RWPE2 (cell line): ENCODE results near the gene PAPLN.

ENCODE experiments used
- ATAC-seq: fragments of 200-7000 bp; cut with Tn5 transposase; 3 replicates; pipeline ENCODE4 v1.9.1; 2021; ENCODE audit warnings: low read depth
- DNase-seq: peaks from one replicate; pipeline ENCODE4 v3.0.0-alpha.2; 2020; ENCODE audit warnings: low spot score
- H3K27ac ChIP-seq: fragments of 450-650 bp; 2 replicates; pipeline ENCODE4 v1.5.1; 2017; ENCODE audit warnings: mild to moderate bottlenecking; ENCODE audit not compliant: poor library complexity, severe bottlenecking
- H3K27me3 ChIP-seq: fragments of 250-450 bp; sonication (Bioruptor Pico); 2 replicates; pipeline ENCODE4 v1.5.1; 2021; ENCODE audit warnings: mild to moderate bottlenecking, moderate library complexity; ENCODE audit not compliant: insufficient read depth, poor library complexity, severe bottlenecking
- H3K36me3 ChIP-seq: fragments of 250-450 bp; sonication (Bioruptor Pico); 2 replicates; pipeline ENCODE4 v1.5.1; 2020; ENCODE audit warnings: low read depth, mild to moderate bottlenecking, moderate library complexity
- H3K4me1 ChIP-seq: fragments of 250-450 bp; sonication (Bioruptor Pico); 2 replicates; pipeline ENCODE4 v1.5.1; 2021; ENCODE audit warnings: mild to moderate bottlenecking, moderate library complexity; ENCODE audit not compliant: insufficient read depth, poor library complexity, severe bottlenecking
- H3K4me3 ChIP-seq: fragments of 250-450 bp; sonication (Bioruptor Pico); 2 replicates; pipeline ENCODE4 v1.5.1; 2021; ENCODE audit warnings: mild to moderate bottlenecking, moderate library complexity; ENCODE audit not compliant: severe bottlenecking
- H3K9me3 ChIP-seq: fragments of 250-450 bp; sonication (Bioruptor Pico); 2 replicates; pipeline ENCODE4 v1.5.1; 2021; ENCODE audit warnings: mild to moderate bottlenecking, moderate library complexity; ENCODE audit not compliant: severe bottlenecking
- CTCF ChIP-seq: fragments of 450-650 bp; IDR thresholded peaks from one replicate; pipeline ENCODE4 v1.5.1; 2017; ENCODE audit warnings: mild to moderate bottlenecking, moderate library complexity; ENCODE audit not compliant: poor library complexity, severe bottlenecking

Gene PAPLN

DNA sequence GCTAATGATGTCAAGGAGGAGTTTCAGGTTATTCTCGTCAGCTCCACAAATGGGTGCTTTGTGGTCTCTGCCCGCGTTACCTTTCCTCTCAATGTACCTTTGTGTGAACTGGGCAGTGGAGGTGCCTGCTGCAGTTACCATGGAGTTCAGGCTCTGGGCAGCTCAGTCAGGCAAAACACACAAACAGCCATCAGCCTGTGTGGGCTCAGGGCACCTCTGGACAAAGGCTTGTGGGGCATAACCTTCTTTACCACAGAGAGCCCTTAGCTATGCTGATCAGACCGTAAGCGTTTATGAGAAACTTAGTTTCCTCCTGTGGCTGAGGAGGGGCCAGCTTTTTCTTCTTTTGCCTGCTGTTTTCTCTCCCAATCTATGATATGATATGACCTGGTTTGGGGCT is 16.7 kb upstream of the PAPLN start:
- Histone ChIP-seq H3K4me1 (no peaks in the 10 kb centered on the region), H3K36me3 (peaks cover 40% of the 10 kb centered on the region), H3K9me3 (no peaks in the 10 kb centered on the region), H3K4me3 (no peak overlapping the region), H3K27me3 (no peaks in the 10 kb centered on the region), H3K27ac (no peak overlapping the region)
- no peak for TF ChIP-seq CTCF
- ATAC-seq (no peak), DNase-seq (no peak)

DNA sequence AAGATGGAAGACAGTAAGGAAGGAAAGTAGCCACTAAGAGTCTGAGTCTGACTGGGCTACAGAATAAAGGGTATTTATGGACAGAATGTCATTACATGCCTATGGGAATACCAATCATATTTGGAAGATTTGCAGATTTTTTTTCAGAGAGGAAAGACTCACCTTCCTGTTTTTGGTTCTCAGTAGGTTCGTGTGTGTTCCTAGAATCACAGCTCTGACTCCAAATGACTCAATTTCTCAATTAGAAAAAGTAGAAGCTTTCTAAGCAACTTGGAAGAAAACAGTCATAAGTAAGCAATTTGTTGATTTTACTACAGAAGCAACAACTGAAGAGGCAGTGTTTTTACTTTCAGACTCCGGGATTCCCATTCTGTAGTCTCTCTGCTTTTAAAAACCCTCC is 15.4 kb upstream of the PAPLN start:
- no peaks in the 10 kb centered on the region for H3K9me3 ChIP-seq

GRCh38 chr14:73223049-73223448 is 14.3 kb upstream of the PAPLN start:
- Histone ChIP-seq H3K9me3 (no peaks in the 10 kb centered on the region), H3K4me3 (no peak overlapping the region), H3K27me3 (no peaks in the 10 kb centered on the region), H3K4me1 (peaks cover 3% of the 10 kb centered on the region), H3K36me3 (peaks cover 22% of the 10 kb centered on the region), H3K27ac (no peak overlapping the region)
- DNase-seq = no peak
- TF ChIP-seq CTCF = no peak
- no peak for ATAC-seq

More for the DNA sequence above, 15.4 kb upstream of the PAPLN start:
- Histone ChIP-seq H3K4me3 (no peak overlapping the region), H3K4me1 (no peaks in the 10 kb centered on the region), H3K27ac (no peak overlapping the region), H3K27me3 (no peaks in the 10 kb centered on the region), H3K36me3 (peaks cover 30% of the 10 kb centered on the region)
- TF ChIP-seq CTCF = no peak
- ATAC-seq (no peak), DNase-seq (no peak)

DNA sequence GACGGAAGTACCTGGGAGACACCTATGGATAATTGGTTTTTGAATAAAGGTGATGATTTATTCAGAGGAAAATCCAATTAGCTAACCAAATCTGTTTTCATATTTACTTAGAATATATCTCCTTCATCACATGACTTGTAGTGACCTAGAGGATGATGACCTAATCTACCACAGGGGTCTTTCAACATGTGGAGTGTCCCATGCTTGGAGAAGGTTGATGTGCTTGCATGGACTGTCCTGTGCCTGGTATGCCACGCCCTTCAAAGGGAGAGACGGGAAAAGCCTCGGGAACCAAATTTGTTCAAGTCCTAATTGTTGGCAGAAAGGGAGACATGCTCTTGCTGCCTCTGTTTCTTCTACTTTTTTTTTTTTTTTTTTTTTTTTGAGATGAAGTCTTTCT is 11.8 kb upstream of the PAPLN start:
- Histone ChIP-seq H3K36me3 (no peaks in the 10 kb centered on the region), H3K27ac (no peak overlapping the region), H3K4me3 (no peak overlapping the region), H3K9me3 (no peaks in the 10 kb centered on the region), H3K4me1 (peaks cover 11% of the 10 kb centered on the region), H3K27me3 (no peaks in the 10 kb centered on the region)
- ATAC-seq (no peak), DNase-seq (no peak)
- TF ChIP-seq CTCF = no peak

DNA sequence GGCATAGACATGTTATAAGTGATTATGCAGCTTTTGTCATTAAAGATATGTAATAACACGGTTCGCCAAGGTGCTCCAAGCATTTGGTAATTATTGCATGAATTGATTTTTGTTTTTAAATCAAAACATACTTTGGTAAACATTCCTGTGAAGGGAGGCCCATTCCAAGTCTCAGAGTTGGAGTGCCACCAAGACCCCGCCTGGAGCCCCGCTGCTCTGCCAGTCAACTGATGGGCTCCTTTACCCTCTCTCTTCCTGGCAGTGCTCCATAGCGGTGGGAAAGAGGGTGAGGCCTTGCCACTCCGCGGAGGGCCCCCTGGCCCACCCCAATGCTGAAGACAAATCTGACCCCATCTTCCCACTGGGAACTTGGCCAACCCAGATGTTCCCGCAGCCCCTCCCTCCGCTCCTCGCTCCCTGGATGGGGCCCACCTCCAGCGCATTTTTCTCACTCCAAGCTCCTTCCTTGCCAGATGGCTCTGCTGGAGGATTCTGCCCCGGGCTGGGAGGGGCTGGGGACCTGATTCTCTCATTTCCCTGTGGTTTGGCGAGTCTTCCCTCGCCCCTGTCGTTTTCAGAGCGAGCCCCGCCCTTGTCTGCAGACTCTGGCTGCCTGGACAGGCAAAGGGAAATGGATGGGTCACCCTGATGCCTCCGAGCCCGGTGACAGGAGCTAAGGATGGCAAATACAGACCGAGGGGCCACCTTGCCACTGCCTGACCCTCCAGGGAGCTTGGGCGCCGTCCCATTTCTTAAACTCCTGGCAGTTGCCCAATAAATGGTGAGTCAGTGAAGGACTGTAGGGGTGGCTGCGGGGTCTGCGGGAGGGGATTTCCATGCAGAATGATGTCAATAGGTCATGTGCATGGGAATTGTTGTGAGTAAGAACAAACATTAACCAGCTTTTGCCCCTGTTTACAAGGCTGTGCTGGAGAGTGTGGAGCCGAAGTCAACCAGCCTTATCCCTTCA is 9.2 kb upstream of the PAPLN start:
- TF ChIP-seq CTCF = no peak
- no peak for DNase-seq
- ATAC-seq = peak; percentile 71
- Histone ChIP-seq H3K9me3 (no peaks in the 10 kb centered on the region), H3K36me3 (no peaks in the 10 kb centered on the region), H3K4me3 (no peak overlapping the region), H3K27ac (peak overlapping the region; percentile 8), H3K27me3 (no peaks in the 10 kb centered on the region), H3K4me1 (peaks cover 11% of the 10 kb centered on the region)
